Kidney tubule cell (primary cell): Measurements from ENCODE around the gene NAP1L5.

Experiments
- DNase-seq: peaks from one replicate; pipeline ENCODE4 v3.0.0-alpha.2; 2018; ENCODE audit warnings: low spot score

Gene NAP1L5, protein sequence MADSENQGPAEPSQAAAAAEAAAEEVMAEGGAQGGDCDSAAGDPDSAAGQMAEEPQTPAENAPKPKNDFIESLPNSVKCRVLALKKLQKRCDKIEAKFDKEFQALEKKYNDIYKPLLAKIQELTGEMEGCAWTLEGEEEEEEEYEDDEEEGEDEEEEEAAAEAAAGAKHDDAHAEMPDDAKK

DNA sequence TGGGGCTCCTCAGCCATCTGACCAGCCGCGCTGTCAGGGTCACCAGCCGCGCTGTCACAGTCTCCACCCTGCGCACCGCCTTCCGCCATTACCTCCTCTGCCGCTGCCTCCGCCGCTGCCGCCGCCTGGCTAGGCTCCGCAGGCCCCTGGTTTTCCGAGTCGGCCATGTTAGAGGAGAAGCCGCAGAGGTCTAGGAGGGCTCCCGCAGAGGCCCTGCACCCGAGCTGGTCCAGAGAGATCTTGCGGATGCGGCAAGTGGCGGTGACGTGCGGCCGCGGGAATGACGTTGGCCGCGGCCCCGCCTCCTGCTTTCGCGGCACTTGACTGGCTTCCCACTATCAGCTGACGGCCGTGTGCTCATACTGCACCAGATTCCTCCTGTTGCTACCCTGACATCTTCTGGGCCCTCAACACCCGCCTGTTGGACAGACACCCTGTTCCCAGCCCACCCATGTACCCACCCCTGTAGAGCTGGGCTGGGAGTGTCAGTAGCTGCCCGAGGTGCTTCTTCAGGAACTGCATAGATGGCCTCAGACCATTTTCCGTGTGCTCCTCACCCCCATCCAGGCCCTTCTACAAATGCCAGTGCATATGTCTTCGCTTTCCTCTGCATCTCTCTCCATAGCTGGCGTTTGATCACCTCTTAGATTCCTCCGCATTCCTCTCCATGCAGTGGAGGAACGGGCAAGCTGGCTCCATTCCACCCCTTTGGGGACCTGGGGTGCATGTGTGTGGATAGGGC, at the start of gene NAP1L5:
NAP1L5 (minus strand) TSS at position 242 of the 742 bp plus-strand sequence; CDS start at position 167, 75 bp downstream.
- peak; percentile 49 for DNase-seq

DNA sequence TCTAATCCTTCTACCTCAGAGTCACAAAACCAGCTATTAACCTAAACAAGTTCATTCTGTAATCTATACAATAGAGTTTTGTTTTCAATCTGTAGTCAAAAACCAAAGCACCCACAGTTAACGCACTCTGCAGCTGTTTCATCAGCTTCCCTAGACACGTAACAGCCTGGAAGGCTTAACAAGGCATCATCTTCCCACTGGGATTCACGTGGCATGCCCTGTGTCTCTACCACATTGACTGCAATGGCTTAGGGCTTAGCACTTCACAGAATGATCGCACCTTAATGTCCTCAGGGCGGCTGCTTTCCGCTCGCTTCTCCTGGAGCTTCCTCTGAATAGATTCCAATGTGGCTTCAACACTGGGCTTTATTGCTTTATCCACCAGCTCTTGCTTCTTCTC, 49.7 kb upstream of the NAP1L5 start:
- no peak for DNase-seq

DNA sequence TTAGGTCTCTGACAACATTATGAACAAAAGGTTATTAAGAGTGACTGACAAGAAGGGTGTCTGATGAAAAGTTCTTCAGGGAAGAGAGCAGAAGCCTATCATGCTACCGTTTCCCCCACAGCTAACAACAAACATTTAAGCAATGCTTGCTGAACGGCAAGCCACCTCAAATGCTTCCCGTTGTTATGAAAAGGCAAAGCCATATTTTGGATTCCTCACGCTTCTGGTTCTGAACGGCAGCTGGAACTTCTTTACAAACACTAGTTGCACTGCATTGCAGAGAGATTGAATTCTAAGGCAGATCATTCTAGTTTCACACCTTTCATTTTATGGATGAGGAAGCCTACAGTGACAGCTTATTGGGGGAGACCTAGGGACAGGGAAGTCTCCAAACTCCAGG, 48.6 kb upstream of the NAP1L5 start:
- DNase-seq: no peak

DNA sequence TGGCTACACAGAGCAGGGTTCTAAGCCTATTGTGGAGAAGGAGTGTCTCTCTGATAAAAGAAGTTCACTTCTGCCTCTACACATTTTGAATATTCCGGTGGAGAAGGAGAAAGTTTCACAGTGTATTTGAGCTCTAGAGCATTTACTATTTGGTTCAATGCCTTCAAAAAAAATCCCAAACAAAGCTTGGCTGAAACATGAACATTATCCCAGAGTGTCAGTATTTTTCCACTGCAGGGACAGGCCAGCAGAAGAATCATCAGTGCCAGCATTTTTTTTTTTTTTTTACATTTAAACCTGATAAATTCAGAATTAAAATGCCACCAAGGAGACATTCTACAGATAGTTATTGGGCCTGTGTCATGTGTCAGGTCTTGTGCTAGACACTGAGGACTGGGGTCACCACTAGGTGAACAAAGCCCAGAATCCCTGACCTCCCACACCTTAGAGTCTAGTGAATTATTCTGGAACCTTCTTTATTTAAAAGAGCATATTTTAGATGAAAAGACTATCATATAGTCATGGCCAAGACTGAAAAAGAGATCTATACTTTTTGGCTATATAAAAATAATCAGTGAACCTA, 48.0 kb upstream of the NAP1L5 start:
- no peak for DNase-seq

DNA sequence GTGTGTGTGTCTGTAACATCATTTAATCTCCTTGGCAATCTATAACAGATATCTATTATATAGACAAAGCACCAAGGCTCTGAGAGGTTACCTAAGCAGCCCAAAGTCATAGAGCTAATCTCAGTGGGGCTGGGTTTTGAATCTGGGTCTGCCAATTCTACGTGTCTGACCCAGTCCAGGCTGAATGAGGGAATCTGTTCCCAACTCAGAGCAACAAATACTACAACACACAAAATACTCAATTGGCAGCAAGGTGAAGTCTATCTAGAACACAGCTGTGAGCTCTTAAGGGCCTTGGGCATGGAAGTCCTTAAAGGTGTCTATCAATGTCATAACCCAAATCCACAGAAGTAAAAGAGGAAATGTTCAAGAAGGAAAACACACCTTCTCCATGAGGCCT, 47.5 kb upstream of the NAP1L5 start:
- DNase-seq: no peak

DNA sequence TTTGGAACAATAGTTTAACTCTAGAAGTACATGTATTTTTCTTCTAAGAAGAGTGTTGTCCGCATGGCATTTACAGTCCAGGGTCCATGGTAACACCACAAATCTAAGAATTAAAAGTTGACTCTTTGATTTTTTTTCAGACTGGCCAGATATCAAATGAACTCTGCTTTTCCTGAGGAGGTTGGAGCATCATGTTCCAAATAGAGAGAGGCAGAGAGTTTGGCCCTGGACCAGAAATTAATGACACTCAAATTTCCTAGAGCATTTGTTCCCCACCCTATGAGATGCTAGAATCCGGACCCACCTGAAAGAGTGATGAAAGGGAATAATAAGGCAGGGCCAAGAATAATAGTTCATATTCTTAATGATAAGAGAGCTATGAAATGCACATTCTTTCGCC, 47.0 kb upstream of the NAP1L5 start:
- DNase-seq: no peak

DNA sequence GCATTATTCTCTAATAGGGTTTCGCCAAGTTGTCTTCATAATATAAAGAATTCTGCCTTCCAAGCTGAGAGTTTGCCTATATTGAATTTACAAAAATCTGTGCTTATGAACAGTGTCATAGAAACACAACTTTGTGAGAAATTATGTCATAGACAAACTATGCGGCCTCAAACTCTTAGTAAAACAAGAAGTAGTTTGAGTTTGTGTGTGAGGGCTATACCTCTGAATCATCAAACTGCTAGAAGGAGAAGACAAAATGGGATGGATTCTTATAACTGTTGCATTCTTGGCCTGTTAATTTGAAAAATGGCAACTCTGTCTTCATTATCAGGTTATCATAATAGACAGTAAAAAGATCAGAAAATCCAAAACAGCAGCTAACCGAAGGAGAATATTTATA, 46.1 kb upstream of the NAP1L5 start:
- peak; percentile 78 for DNase-seq

DNA sequence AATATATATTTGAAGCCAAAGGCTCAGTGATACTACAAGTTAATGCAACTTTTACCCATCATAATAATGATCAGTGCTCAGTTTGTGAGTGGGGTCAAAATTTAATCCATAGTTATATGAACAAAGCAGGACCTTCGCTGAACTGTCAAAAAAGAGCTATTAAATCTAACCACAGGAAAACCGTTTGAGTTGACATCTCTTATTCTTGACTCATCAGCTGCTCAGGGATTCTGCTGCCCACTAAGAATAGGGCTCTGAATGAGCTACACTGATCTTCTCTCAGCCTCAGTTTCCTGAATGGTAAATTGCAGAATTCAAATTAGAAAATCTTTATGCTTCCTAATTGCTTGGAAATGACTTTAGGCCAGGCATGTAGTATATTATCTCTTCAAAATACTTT, 44.9 kb upstream of the NAP1L5 start:
- no peak for DNase-seq

DNA sequence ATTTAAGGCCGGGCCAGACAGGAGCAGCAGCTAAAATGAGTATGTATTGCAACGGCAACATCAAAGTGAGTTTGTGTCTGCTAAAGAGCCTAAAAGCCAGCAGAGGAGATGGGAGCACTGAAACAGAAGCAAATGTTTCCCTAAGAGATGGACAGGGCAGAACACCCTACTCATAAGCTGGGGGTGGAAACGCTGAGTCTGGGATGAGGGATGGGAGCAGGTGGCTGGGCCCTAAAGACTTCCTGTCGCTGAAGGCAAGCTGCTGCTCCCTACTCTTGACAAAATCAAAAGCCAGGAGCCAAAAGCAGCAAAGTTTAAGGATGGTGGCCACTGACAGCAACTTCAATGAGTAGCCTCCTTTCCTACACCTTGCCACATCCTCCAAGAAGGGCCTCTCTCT, 40.6 kb upstream of the NAP1L5 start:
- DNase-seq: no peak

DNA sequence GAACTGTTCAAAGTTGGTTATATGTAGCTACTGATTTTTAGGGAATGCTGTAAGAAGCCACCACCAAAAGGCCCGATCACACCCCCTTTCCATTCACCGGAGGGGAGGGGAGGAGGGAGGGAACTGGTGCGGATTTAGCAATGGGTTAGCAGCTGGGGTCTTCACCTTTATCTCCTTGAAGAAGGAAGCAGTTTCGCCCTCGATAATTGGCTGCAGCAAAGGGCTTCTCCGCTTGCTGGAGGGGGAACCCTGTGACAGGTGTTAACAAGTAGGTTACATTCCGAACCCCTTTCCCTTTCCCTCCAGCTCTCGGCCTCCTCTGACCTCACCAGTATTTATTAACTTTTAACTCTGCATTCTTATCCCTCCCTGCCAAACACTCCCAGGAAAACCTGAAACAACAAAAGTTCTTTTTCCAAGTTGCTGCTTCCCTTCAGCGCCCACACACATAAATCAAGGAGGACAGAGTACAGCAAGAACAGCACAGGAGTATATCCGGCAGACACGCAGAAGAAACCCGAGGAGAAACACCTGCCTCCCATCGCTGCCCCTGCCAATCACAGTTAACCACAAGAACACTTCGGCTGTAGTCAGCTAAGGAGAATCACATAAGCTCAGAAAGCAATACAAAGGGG, 39.8 kb upstream of the NAP1L5 start:
- DNase-seq: peak; percentile 91

DNA sequence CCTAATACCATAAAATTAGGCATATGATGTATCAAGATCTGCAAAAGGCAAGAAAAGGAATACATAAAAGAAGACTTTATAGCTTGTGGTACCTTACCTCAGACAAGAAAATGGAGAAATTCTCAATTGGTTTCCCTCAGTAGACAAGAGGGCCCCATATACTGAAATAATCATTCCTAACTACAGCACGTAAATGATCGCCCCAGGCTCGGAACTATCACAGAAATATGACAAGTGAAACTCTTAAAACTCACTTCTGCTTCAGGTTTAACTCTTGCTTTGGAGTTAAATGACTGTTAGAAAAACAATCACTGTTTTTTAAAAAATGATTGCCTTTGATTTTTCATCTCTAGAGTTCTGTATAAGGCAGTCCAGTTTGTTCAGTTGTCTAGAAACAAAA, 38.6 kb upstream of the NAP1L5 start:
- DNase-seq: no peak

DNA sequence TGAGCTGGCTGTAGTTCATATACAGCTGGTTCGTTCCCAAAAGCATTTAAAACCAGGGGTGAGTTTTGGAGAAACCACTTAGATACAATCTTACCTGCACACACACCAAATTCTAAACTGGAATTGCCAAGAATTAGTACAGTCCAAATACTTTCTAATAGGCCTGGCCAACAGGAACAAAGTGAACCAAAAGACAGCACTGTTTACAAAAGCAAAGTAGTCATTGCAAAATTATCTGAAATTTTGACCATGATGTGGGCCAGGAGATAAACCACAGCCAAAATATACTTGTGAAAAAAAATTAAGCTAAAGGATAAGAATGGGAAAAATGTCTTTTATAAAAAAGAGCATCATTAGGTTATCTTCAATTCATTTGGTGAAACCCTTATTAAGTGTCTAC, 37.9 kb upstream of the NAP1L5 start:
- DNase-seq: no peak

DNA sequence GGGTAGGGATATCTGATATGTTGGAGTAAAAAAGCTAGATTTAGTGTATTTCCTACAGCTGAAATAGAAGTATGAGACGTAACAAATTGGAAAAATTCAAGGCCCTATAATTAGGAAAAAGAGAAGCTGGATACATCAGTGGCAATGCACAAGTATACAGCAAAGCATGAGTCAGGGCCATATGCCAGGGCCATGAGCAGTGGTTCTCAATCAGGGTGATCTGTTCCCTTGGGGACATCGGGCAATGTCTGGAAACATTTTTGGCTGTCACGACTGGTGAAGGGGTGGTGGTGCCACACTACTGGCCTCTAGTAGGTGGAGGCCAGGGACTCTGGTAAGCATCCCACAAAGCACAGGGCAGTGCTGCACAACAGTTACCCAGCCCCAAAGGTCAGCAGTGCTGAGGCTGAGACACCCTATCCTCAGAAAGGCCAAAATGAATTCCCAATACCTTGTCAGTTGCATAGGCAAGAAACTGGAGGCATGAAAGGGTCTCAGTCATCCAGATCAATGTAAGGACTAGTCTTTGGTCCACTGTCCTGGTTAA, 36.8 kb upstream of the NAP1L5 start:
- no peak for DNase-seq

DNA sequence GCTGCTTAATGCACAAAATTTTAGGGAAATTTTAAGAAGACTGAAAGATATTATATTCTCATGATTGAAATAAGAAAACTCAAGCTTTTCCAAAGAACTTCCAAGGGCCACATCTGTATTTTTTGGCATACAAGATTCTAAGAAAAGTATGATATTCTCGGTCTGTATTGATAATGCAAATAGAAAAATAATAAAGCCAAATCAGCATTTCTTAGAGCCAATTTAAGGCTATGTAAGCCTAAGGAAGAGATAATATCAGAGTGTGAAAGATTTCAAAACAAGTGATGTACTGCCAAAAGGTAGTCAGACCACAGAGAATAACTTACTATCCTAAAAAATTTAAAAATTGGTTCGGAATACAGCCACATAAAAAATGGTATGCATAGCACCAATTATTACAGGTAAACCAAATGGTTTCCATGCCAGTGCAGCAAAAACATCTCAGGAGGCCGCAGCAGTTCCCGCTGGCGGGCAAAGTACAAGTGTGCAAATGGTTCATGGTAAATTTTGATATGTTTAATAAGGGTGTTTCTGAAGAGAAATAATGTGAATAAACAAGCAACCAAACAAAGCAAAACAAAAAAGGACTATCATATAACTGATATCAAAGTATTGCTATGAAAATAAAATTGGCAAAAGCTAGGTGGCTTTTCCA, 35.2 kb upstream of the NAP1L5 start:
- no peak for DNase-seq

DNA sequence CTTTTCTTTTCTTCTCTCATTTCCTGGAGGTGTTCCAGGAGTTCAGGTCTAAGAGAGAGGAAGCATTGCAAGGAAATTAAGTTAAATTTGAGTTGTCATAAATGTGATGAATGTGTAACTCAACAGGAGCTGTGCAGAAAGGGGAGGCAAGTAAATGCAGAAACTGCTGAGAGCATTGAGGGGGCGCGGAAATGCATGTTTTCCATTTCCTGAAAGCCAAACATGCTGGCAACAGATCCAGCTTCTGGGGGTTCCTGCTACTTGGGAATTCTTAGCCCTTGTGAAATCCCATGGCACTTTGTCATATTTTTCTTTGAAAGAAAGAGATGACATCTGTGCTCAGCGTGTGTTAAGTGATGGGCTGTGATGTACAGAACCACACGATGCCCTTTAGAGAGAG, 33.8 kb upstream of the NAP1L5 start:
- no peak for DNase-seq

DNA sequence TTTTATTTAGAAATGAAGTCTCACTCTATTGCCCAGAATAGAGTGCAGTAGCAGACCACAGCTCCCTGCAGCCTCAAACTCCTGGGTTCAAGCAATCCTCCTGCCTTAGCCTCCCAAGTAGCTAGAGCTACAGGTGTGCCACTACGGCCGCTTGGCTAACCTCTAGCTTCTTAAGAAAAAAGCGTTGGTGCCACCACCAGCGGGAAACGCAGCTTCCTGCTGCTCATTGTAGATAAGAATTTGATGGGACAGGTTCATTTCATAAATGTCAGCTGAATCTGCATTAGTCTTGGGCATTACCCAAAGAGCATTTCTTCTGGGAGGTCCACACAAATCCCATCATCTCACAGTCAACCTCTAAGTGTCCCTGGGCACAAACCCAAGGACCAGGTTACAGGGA, 33.2 kb upstream of the NAP1L5 start:
- DNase-seq: no peak

DNA sequence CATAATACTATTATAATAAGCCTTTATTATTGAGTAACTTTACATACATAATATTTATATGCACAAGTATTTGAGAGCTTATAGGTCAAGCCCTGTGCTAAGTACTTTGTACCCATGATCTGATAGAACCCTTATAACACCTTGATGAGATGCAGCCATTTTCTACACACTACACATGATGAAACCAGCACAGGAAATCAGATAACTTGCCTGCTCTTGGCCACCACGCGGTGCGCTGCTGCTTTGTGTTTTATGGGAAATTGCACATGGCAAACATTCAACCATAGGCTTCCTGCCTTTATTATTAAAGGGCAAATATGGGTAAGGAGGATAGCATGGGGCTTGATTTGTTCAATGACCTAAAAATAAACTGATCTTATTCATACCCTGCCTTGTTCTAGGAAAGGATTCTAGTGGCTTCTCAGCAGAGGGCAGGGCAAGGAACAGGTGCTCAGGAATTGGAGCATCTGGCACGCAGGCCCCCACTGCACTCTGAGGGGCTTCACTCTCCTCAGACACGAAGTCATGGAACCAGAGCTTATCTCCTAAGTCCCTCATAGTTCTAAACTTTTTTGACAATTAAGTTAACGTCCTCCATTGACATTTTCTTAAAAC, 31.6 kb upstream of the NAP1L5 start:
- no peak for DNase-seq

DNA sequence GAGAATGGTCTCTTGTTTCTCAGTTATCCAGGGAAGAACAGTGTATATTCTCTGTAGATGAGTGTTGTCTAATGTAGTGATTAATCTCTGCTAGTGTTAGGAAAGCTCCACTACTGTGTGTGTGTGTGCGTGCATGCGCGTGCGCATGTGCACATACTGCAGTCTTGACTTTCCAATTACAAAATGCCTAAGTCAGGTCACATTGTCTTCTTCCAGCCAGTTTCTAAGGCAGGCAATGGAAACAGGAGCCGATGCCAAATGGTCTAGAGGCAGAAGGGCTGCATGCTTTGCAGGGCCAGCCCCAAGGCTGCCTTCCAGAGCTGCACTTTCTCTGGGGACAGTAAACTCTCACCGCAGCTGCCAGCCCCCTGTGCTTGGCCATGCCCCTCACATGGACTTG, 30.5 kb upstream of the NAP1L5 start:
- DNase-seq: no peak

DNA sequence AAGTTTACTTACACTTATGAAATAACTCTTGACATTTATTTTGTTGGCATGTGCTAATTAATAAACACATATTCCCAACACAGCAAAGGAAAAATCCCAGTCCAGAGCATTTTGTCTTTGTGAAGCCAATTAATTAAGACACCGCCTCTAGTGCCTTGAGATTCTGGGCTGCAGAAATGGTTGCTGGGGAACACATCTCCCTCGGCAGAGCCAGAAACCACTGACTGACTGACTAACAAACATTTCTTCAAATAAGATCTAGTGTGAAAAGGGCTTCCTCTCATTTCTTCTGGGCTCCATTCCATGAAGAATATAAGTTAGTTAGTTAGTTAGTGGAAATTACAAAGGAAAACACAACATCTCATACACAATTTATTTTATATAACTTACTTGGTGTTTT, 28.4 kb upstream of the NAP1L5 start:
- DNase-seq: no peak

DNA sequence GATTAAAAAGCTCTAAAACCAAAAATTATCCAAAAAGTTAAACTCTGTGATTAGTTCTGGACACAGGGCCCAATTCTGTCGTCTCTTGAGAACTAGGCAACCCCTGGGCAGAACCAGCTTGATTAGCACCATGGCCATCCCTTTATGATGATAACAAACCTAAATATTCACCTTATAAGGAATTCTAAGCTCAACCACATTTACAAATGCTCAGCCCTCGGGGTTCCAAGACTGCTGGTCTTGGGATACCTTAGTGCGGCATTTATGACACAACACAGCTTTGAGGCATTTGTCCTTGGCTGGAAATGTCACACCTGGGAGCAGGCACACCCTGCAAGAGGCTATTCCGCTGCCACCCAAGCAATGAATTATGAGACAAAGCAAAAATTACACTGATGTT, 27.5 kb upstream of the NAP1L5 start:
- DNase-seq: no peak

DNA sequence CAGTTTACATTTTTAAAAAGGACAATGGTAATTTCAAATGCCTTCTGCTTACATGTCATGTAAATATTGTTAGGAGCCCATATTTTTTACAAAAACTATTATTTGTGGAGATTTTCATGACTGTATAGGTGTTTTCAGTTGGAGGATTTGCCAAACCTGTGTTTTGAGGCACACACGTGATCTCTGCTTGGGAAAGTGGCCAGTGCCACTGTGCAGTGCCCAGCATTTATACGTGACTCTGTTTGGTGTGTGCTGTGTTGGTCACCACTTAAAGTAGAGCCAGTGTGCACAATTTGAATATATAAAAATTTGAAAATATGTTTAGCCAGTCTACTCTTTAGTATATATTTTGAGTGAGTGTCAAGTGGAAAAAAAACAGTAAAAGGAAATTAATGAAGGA, 26.8 kb upstream of the NAP1L5 start:
- no peak for DNase-seq

DNA sequence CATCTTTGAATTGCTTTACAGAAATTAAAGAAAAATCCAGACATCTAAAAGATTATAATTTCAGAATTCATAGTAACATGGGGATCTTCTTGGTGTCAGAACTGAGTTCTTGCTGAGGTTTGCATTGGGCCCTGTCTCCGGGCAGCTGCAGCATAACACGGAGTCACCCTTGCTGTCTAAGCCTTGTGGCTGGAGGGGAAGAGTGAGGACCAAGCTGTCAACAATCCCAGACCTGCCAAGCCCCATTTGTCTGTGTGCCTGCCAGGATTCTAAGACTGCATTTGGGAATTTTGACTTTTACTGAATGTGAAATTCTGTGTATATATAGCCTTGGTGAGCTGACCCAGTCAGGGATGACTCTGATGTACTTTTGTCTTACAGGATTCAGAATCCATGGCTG, 25.2 kb upstream of the NAP1L5 start:
- no peak for DNase-seq
